Naive thymus-derived CD4-positive, alpha-beta T cell (primary cell): Measurements from ENCODE around the gene RTN4R. TPM values are rescaled to one million over a fixed set of nuclear protein-coding genes. Genes with fewer than 3 reads are reported as not detected.

Source experiments
- ATAC-seq: fragments of 150-1000 bp; cut with Tn5 transposase; 2 replicates; pipeline ENCODE4 v1.10.0; 2021; ENCODE audit warnings: mild to moderate bottlenecking, moderate library complexity
- CTCF ChIA-PET: fragments of 350-600 bp; sonication (Branson Sonifier 250); formaldehyde crosslinking; loops from one replicate; lab custom pipeline; 2021; ENCODE audit warnings: antibody characterized with exemption; lab: Charles Lee
- POLR2A ChIA-PET: fragments of 350-600 bp; sonication (Branson Sonifier 250); formaldehyde crosslinking; loops from one replicate; lab custom pipeline; 2021; ENCODE audit warnings: antibody characterized with exemption, inconsistent platforms; lab: Charles Lee
- DNase-seq, 9 donors: peaks; one replicate each; pipeline versions ENCODE4 v3.0.0 to v3.0.0-alpha.2; 2020 to 2022; ENCODE audit warnings: mixed read lengths in 1 of 9
- H3K27ac ChIP-seq: one replicate; pipeline ENCODE4 v1.7.0; 2013; ENCODE audit warnings: mild to moderate bottlenecking, low read depth, low read length, moderate library complexity
- H3K27me3 ChIP-seq, 2 donors: one replicate each; pipeline ENCODE4 v1.7.0; 2013; ENCODE audit warnings: low read length in 2 of 2, mild to moderate bottlenecking in 2 of 2, moderate library complexity in 2 of 2; ENCODE audit not compliant: control insufficient read depth in 2 of 2, insufficient read depth in 2 of 2
- H3K36me3 ChIP-seq, 3 experiments: 1 replicate in 2 of 3; 2 replicates in 1 of 3; pipeline ENCODE4 v1.7.0; 2013; ENCODE audit warnings: low read length in 3 of 3, mild to moderate bottlenecking in 3 of 3, moderate library complexity in 1 of 3; ENCODE audit not compliant: insufficient read depth in 3 of 3, control insufficient read depth in 2 of 3
- H3K4me1 ChIP-seq, 2 donors: one replicate each; pipeline ENCODE4 v1.7.0; 2013; ENCODE audit warnings: low read length in 2 of 2, mild to moderate bottlenecking in 2 of 2, moderate library complexity in 1 of 2; ENCODE audit not compliant: control insufficient read depth in 2 of 2, insufficient read depth in 2 of 2
- H3K4me3 ChIP-seq: 2 replicates; pipeline ENCODE4 v1.7.0; 2013; ENCODE audit warnings: mild to moderate bottlenecking, low read length
- H3K9me3 ChIP-seq, 3 experiments: 1 replicate in 2 of 3; 2 replicates in 1 of 3; pipeline ENCODE4 v1.7.0; 2013; ENCODE audit warnings: low read length in 3 of 3; ENCODE audit not compliant: control insufficient read depth in 2 of 3
- H3K27ac Mint-ChIP-seq, 9 donors: one replicate each; pipeline ENCODE4 v1.8.0; 2020 to 2022; ENCODE audit warnings: mixed read lengths in 9 of 9, mild to moderate bottlenecking in 8 of 9, moderate library complexity in 5 of 9, inconsistent platforms in 2 of 9
- H3K27me3 Mint-ChIP-seq, 5 donors: one replicate each; pipeline ENCODE4 v1.8.0; 2021 to 2022; ENCODE audit warnings: mixed read lengths in 5 of 5, mild to moderate bottlenecking in 1 of 5
- H3K36me3 Mint-ChIP-seq, 5 donors: one replicate each; pipeline ENCODE4 v1.8.0; 2020 to 2022; ENCODE audit warnings: mixed read lengths in 5 of 5, mild to moderate bottlenecking in 3 of 5, inconsistent platforms in 1 of 5
- H3K4me1 Mint-ChIP-seq, 7 donors: one replicate each; pipeline ENCODE4 v1.8.0; 2020 to 2022; ENCODE audit warnings: mixed read lengths in 7 of 7, mild to moderate bottlenecking in 3 of 7, inconsistent platforms in 1 of 7
- H3K4me3 Mint-ChIP-seq, 10 donors: one replicate each; pipeline ENCODE4 v1.8.0; 2020 to 2022; ENCODE audit warnings: mild to moderate bottlenecking in 10 of 10, mixed read lengths in 10 of 10, moderate library complexity in 6 of 10, inconsistent platforms in 2 of 10
- H3K9me3 Mint-ChIP-seq, 11 donors: one replicate each; pipeline ENCODE4 v1.8.0; 2020 to 2022; ENCODE audit warnings: mixed read lengths in 11 of 11, mild to moderate bottlenecking in 4 of 11, inconsistent platforms in 1 of 11, moderate library complexity in 1 of 11
- intact Hi-C, 2 donors: fragments of 100-400 bp; cut with micrococcal nuclease; formaldehyde crosslinking; loops; one replicate each; pipeline ENCODE4 v1.15.1; 2023
- polyA plus RNA-seq, 2 donors: library from polyadenylated mRNA; unstranded; fragments of 300-500 nt; fragmentation: Illumina TruSeq; gene quantifications; one replicate each; pipeline ENCODE4 v1.2.3, GENCODE V29; 2021
- total RNA-seq, 6 experiments: library from RNA in 5 of 6; stranded (reverse) in 5 of 6; gene quantifications; 1 replicate in 5 of 6; 2 replicates in 1 of 6; pipeline ENCODE4 v1.2.3 and lab custom pipeline; 2021 to 2026

The RTN4R gene
- total and polyA plus RNA-seq, 7 experiments from 2014 or later, result 0.98 to 2.9 (median 2.0) TPM

DNA sequence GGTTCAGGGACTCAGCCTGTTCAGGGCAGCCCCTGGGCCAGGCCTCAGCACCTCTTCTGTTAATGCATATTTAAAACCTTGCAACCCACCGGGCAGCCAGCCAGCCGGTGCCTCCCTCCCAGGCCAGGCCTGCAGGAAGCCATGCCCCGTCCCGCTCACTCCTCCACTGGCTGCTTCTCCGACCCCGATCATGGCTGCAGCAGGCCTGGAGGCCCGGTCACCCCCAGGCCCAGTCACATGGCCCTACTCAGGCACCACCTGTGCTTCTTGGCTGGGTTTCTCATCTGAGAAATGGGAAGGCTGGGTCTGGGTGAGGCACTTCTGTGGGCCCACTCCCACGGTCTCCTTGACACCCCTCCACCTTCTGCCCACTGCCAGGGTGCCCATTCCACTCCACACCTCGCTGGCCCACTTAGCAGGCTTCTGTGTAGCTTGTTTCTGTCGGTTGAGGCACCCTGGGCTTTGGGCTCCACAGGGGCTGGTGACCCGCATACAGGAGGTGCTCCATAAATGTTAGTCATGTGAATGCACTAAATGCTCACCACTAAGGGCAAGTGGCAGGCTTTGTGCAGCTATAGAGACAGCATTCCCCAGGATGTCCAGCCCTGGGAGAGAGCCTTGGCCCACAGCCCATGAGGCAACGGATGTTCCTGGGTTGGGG is 11.4 kb downstream of the RTN4R start:
- ChIA-PET POLR2A (no interaction called here), CTCF (no interaction called here)
- H3K9me3 ChIP-seq, result no peaks in the 10 kb centered on the region
- H3K27me3 ChIP-seq, result no peaks in the 10 kb centered on the region
- no peak for DNase-seq
- no peak overlapping the region for H3K4me3 Mint-ChIP-seq
- H3K4me1 ChIP-seq, result no peaks in the 10 kb centered on the region
- no peaks in the 10 kb centered on the region for H3K9me3 Mint-ChIP-seq
- H3K27me3 Mint-ChIP-seq, result peaks cover 0 to 2% (median 0%) of the 10 kb centered on the region in 5 donors
- no peaks in the 10 kb centered on the region for H3K36me3 ChIP-seq
- H3K36me3 Mint-ChIP-seq, result no peaks in the 10 kb centered on the region
- ATAC-seq, result no peak
- no peak overlapping the region for H3K27ac ChIP-seq
- H3K4me3 ChIP-seq, result no peak overlapping the region
- intact Hi-C loops, result no loop called here
- H3K27ac Mint-ChIP-seq, result no peak overlapping the region
- H3K4me1 Mint-ChIP-seq, result peaks cover 4 to 12% (median 5%) of the 10 kb centered on the region in 7 donors

DNA sequence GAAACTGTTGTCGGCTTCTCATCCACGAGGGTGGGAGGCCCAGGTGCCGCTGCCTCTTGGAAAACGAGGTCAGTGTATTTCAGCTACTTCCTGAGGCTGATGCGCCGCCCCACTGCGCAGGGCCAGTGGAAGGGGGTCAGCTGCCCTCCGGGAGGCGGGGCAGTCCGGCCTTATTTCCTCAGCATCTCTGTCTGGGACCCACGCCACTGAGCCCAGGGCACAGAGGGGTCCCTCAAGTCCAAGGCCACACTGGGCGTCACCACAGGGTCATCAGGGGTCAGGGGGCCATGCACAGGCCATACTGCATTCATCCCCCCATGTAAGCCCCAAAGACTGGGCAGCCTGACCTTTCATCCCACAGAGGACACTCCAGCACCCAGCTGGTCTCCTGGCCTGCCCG is 12.1 kb downstream of the RTN4R start:
- no peaks in the 10 kb centered on the region for H3K4me1 ChIP-seq
- POLR2A ChIA-PET, result no interaction called here
- CTCF ChIA-PET, result no interaction called here

DNA sequence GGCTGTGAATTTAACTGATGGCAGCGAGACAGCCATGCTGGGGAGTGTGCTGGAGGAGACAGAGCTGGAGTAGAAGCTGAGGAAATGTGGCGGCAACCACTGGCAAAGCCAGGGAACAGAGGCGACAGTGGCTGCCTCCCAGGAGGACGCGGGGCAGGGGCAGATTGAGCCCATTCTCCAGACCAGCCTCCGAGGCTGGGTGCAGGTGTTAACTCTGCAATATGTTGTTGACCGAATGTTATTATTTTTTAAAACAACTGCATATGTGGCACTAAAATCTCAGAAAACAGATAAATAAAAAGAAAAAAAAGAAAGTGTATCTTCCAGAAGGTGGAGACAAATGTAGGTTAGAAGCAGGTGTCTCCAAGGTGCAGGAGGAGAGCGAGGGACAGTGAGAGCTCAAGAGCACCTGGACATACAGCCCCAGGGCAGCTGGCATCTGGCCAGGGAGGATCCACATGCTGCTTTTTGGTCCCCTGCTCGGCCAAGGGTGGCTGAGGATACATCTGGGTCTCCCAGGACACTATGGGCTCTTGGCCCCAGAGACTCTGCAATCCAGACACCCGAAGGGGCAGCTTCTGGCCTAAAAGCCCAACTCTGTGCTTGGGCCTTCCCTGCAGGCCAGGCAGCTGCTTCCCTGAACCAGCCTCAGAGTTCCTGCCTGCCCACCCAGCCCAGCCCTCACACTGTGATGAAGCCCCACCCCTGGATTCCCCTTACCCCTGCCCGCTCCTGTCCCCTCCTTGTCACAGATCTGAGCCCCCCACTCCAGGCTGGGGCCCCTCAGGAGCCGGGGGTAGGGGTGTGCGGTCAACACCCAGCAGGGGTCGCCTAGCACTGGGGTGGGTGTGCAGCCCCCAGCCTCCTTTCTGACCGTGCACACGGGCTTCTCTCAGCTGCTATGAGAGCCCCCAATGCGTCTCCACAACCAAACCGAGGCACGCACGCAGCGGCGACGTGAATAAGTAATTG is 12.9 kb downstream of the RTN4R start:
- Mint-ChIP-seq H3K36me3 (no peaks in the 10 kb centered on the region), H3K9me3 (no peaks in the 10 kb centered on the region), H3K4me1 (peaks cover 3 to 12% (median 5%) of the 10 kb centered on the region in 7 donors), H3K27me3 (peaks cover 0 to 2% (median 0%) of the 10 kb centered on the region in 5 donors), H3K27ac (peak overlapping the region in 5 of 9 donors; percentile 13 to 48 (median 46)), H3K4me3 (no peak overlapping the region)
- Histone ChIP-seq H3K4me1 (no peaks in the 10 kb centered on the region), H3K27ac (no peak overlapping the region), H3K27me3 (no peaks in the 10 kb centered on the region), H3K4me3 (no peak overlapping the region), H3K9me3 (no peaks in the 10 kb centered on the region), H3K36me3 (no peaks in the 10 kb centered on the region)
- no peak for ATAC-seq
- CTCF ChIA-PET, result interaction anchor here (0.9 kb wide), 1 partner anchor 9 kb away, joined by 3 read pairs; no protein-coding TSS in a partner anchor
- intact Hi-C loops, result no loop called here
- POLR2A ChIA-PET, result no interaction called here
- no peak for DNase-seq

More for the DNA sequence above, 12.1 kb downstream of the RTN4R start:
- Histone ChIP-seq H3K9me3 (no peaks in the 10 kb centered on the region), H3K4me3 (no peak overlapping the region), H3K27ac (no peak overlapping the region), H3K36me3 (no peaks in the 10 kb centered on the region), H3K27me3 (no peaks in the 10 kb centered on the region)
- no peak for DNase-seq
- Mint-ChIP-seq H3K27ac (peak overlapping the region in 1 of 9 donors; percentile 55), H3K4me1 (peaks cover 3 to 12% (median 5%) of the 10 kb centered on the region in 7 donors), H3K27me3 (peaks cover 0 to 2% (median 0%) of the 10 kb centered on the region in 5 donors), H3K9me3 (no peaks in the 10 kb centered on the region), H3K36me3 (no peaks in the 10 kb centered on the region), H3K4me3 (no peak overlapping the region)
- intact Hi-C loops, result no loop called here
- no peak for ATAC-seq

- H3K9me3 ChIP-seq, result no peaks in the 10 kb centered on the region
- H3K4me1 ChIP-seq, result no peaks in the 10 kb centered on the region
- ChIA-PET CTCF (no interaction called here), POLR2A (no interaction called here)
- no peaks in the 10 kb centered on the region for H3K36me3 ChIP-seq
- Mint-ChIP-seq H3K9me3 (no peaks in the 10 kb centered on the region), H3K27ac (peak overlapping the region in 2 of 9 donors; percentile 28 to 53), H3K4me3 (no peak overlapping the region), H3K27me3 (peaks cover 0 to 2% (median 0%) of the 10 kb centered on the region in 5 donors), H3K4me1 (peaks cover 0 to 12% (median 5%) of the 10 kb centered on the region in 7 donors), H3K36me3 (no peaks in the 10 kb centered on the region)
- ATAC-seq (no peak), DNase-seq (no peak)
- no peak overlapping the region for H3K27ac ChIP-seq
- intact Hi-C loops, result no loop called here
- no peaks in the 10 kb centered on the region for H3K27me3 ChIP-seq
- H3K4me3 ChIP-seq, result no peak overlapping the region
These were observed 15.0 kb downstream of the RTN4R start for GRCh38 chr22:20253161-20253560.

GRCh38 chr22:20251981-20252380 is 16.1 kb downstream of the RTN4R start:
- Histone ChIP-seq H3K27ac (no peak overlapping the region), H3K9me3 (no peaks in the 10 kb centered on the region), H3K4me1 (no peaks in the 10 kb centered on the region), H3K4me3 (no peak overlapping the region), H3K36me3 (no peaks in the 10 kb centered on the region), H3K27me3 (no peaks in the 10 kb centered on the region)
- ChIA-PET CTCF (no interaction called here), POLR2A (no interaction called here)
- no peak overlapping the region for H3K27ac Mint-ChIP-seq
- H3K36me3 Mint-ChIP-seq, result no peaks in the 10 kb centered on the region
- no peak for DNase-seq
- no peak overlapping the region for H3K4me3 Mint-ChIP-seq
- peaks cover 0 to 2% (median 0%) of the 10 kb centered on the region in 5 donors for H3K27me3 Mint-ChIP-seq
- H3K4me1 Mint-ChIP-seq, result peaks cover 0 to 12% (median 5%) of the 10 kb centered on the region in 7 donors
- intact Hi-C loops, result no loop called here
- no peaks in the 10 kb centered on the region for H3K9me3 Mint-ChIP-seq
- ATAC-seq, result no peak

DNA sequence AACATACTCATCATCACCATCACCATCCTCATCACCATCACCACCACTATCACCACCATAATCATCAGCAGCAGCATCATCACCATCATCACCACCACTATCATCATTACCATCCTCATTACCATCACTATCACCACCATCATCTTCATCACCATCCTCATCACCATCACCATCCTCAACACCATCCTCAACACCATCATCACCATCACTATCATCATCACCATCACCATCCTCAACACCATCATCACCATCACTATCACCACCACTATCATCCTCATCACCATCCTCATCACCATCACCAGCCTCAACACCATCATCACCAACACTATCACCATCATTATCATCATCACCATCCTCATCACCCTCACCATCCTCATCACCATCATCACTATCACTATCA is 16.6 kb downstream of the RTN4R start:
- DNase-seq (no peak), ATAC-seq (no peak)
- Mint-ChIP-seq H3K4me3 (no peak overlapping the region), H3K27ac (no peak overlapping the region), H3K36me3 (no peaks in the 10 kb centered on the region), H3K4me1 (peaks cover 0 to 12% (median 5%) of the 10 kb centered on the region in 7 donors), H3K27me3 (peaks cover 0 to 2% (median 0%) of the 10 kb centered on the region in 5 donors), H3K9me3 (no peaks in the 10 kb centered on the region)
- ChIA-PET CTCF (no interaction called here), POLR2A (no interaction called here)
- Histone ChIP-seq H3K27ac (no peak overlapping the region), H3K4me3 (no peak overlapping the region), H3K4me1 (no peaks in the 10 kb centered on the region), H3K9me3 (no peaks in the 10 kb centered on the region), H3K27me3 (no peaks in the 10 kb centered on the region), H3K36me3 (no peaks in the 10 kb centered on the region)
- intact Hi-C loops, result no loop called here
